NCI-H1105 (cell line): ENCODE measurements around the gene PCBP3.

Experiments
- DNase-seq: peaks from one replicate; lab custom pipeline; 2025; lab: John Stamatoyannopoulos, UW

PCBP3 gene

GRCh38 chr21:45910548-45911221 lies 267.2 kb downstream of the PCBP3 start:
- peak; percentile 47 for DNase-seq

DNA sequence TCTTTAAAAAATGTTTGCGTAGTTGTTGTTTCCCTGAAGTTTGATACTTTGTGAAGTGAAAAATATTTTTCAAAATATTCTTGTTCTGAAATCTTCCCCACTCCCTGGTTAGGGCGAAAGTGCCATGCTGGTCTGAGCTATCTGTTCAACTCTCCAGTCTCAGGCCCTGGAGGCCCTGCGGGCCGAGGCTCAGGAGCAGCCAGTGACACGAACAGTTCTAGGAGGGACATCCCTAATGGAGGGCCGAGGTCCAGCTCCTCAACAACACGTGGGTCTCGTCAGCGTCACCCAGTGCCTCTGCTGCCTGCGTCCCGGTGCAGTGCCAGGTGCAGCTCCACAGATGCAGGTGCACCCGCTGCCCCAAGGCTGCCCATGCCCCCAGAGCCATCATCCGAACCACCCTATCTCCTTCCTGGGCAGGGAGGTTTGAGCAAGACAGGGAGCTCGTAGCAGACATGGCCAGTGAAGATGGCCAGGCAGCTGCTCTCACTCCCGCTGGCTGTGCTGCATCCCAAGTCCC lies 268.3 kb downstream of the PCBP3 start:
- no peak for DNase-seq

DNA sequence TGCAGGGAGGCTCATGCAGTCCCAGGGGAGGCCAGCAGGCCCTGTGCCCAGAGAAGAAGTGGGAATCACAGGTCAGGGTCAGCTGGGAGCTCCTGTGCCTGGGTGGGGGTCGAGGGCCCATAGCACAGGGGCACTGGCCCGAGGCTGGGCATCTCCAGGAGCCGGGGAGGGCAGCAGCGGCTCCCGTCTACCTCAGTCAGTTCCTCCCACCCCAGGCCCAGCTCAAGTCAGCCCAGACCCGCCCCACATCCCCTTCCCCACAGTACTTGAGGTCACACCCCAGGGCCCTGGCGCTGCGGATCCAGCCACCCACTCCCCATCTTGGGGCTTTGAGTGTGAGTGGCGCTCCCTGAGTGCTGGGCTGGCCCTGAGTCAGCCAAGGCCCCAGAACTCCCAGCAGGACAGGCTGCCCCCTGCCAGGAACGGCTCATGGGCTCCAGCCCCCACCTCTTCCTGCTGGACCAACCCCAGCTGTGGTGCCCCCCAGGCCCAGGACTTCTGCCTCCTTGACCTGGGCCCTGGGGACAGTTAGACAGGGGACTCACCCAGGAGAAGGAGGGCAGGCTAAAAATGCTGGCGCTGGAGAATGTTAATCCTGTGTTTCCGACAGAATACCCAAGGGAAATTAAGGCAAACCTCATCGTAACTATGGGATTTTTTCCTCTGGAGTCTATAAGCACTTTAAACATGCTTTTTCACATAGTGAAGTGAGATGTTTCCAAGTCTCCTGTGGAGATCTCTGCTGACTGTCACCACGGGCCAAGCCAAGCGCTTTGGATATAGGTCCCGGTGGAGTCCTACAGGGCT lies 269.3 kb downstream of the PCBP3 start:
- DNase-seq = no peak

GRCh38 chr21:45913418-45913765 lies 269.9 kb downstream of the PCBP3 start:
- no peak for DNase-seq

DNA sequence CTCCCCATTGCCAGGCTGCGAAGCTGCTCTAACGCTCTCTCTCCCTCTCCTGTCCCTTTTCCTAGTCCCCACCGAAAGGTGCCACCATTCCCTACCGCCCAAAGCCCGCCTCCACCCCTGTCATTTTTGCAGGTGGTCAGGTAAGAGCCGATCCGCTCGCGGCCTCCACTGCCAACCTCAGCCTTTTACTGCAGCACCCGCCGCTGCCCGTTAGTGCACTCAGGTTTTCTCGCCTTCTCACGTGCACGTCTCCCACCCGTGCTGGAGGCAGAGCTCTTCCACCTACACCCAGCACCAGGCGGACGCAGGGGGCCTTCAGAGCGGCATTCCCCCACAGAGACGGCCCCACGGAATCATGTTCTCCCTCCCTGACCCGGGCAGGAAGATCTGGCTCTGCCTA lies 270.4 kb downstream of the PCBP3 start:
- DNase-seq = no peak

DNA sequence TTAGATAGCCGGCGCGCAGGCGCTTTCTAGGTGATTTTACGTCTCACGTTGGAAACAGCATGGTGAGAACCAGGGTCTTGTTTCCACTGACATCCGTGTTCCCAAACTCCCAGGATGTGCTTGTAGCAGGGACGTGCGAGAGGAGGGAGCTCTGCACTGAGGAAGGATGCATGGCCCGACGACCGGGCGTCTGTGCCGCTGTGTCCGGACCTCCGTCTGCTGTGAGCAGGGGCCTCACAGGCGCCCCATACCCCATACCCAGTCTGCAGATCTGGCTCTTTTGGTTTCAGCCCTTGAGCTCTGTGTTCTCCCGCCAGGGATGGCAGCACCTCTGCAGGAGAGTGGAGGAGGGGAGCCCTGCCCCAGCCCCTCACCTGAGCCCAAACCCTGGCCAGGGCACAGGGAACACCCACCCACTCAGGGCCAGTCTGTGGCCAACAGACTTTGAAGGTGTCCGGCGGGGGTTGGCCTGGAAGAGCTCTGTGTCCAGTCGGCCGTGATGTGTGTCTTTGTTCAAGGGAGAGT lies 270.9 kb downstream of the PCBP3 start:
- no peak for DNase-seq

GRCh38 chr21:45916011-45916840 lies 272.7 kb downstream of the PCBP3 start:
- DNase-seq = no peak

DNA sequence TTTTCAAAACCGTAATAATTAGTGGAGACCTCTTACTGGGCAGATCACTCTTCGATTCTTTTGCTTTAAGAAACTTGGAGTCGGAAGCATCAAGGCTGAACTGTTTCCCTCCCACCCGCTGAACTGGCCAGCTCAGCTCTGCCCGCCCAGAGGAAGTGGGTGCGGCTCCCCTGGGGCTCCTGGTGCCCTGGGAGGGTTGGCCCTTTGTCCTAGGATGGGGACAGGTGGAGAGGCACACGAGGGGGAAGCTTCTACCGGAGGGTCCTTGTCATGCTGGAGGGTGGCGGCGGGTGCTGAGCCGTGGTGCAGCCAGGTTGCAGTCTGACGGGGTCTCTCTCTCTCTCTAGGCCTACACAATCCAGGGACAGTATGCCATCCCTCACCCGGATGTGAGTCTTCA lies 273.7 kb downstream of the PCBP3 start:
- no peak for DNase-seq

GRCh38 chr21:45918011-45918410 lies 274.5 kb downstream of the PCBP3 start:
- DNase-seq = no peak

- DNase-seq = no peak
Observed at GRCh38 chr21:45918835-45919447, 275.4 kb downstream of the PCBP3 start.

DNA sequence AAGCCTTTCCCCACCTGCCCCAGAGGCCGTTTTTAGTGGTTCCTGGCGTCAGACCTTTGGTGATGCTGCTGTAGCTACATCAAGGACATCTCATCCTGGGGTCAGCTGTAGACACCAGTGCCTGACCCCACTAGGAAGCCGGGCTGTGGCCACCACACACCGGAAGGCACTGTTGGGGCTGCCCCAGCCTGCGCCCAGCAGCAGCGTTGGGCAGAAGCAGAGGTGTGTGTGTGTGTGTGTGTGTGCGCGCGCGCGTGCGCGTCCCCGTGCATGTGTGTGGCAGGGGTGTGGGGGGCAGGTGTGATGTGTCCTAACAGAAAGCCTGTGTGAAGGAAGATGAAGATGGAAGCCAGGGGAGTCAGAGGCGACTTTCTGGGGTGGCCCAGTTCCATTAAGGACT lies 276.1 kb downstream of the PCBP3 start:
- DNase-seq = no peak

DNA sequence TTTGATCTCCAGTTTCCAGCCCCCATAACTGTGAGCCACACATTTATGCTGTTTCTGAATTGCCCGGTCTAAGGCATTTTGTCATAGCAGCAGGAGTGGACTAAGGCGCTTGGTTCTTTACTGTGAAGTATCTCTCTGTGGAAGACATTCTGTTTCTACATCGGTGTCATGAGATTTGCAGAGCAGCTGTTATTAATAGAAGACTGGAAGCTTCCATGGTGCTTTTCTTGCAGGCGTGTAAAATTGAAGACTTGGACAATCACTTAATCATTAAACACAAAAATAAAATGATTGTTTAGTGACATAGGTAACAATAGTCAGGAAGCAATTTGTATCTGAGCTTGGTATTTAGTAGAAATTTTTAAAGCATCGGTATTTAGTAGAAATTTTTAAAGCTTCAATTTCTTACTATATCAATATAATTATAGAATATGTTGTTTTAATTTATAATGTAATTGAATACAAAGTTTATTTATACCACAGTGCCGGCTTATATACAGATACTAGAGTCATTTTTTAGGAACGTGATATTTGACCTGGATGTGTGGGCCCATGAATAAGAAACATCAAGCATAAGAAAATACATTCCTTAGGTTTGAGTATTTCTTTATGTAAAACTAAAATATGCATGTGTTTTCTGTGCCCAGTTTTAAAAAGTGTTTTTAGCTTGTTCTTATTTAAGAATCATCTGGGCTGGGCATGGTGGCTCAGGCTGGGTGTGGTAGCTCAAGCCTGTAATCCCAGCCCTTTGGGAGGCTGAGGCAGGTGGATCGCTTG lies 277.5 kb downstream of the PCBP3 start:
- no peak for DNase-seq

DNA sequence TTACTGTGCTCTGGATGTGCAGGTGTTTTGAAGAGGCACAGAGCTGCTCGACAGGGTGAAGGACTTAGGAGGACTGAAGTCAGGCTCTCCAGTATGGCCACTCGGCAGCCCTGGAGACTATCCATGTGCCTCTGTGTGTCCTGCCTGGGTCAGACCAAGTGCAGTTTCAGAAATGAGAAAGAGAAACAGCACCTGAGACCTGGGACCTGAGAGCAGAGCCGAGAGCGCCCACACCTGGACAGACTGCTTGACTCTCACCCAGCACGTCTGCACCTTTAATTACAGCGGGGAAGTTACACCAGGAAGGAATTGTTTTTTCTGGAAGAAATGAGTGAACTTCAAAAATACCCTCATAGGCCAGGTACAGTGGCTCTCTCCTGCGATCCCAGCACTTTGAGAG lies 278.4 kb downstream of the PCBP3 start:
- DNase-seq = no peak

DNA sequence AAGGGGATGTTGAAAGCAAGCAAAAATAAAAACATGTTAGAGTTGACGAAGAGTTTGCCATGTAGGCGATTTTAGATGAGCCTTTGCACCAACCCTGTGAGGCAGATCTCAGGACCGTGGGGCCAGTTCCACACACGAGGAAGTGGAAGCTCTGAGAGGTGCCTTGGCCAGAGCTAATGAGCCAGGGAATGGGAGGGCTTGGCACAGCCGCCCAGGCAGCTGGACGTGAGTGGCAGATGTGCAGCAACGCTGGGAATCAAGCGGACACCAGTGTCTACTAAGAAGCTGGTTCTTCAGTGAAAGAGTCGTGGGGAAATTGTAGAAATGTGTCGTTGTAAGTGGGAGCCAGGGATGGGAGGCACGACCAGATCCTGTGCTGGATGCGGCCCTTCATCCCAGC lies 279.1 kb downstream of the PCBP3 start:
- DNase-seq = no peak

- DNase-seq = no peak
Observed at GRCh38 chr21:45923146-45923545, 279.6 kb downstream of the PCBP3 start.

GRCh38 chr21:45926281-45926680 lies 282.8 kb downstream of the PCBP3 start:
- no peak for DNase-seq

GRCh38 chr21:45927032-45927431 lies 283.5 kb downstream of the PCBP3 start:
- DNase-seq = no peak

DNA sequence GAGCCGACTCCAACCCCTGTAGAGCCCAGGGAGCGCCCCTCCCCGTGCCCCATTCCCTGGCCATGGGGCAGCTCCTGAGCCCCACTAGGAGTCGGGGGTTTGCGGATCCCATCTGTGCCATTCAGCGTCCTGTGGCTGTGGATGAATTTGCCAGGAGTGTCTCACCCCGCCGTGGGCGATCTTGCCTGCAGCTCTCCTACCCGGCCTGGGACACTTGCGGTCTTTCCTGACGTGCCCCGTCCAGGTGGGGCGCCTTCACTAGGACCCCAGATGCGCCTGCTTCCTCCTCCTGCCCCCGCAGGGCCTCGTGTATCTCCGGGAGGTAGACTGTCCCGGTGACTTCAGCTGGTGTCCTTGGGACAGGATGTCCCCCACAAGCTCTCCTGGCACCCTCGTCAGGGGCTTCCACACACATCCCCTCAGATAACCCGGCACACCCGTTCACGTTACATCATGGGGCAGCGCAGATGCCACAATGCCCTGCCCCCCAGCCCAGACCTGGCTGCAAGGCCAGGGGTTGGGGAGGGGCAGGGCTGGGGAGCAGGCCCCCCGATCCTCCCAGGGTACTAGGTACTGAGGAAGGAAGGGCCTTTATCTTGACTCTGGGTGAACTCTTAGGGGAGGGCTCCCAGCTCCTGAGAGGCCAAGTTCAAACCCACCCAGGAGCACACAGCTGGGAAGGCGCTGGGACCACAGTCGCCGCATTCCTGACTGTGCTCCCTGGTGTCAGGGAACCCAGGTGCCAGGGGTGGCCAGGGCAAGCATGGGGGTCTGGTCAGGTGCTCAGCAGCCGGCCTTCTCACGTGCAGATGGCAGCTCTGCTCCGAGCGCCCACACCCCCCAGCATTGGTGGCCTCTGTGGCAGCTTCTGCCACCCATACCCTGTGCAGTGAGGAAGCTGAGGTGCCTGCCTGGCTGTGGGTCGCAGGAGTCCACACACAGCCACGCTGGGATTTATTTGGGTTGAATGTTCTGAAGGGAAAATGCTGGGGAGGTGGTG lies 284.6 kb downstream of the PCBP3 start:
- no peak for DNase-seq

GRCh38 chr21:45929449-45929848 lies 285.9 kb downstream of the PCBP3 start:
- DNase-seq = no peak

DNA sequence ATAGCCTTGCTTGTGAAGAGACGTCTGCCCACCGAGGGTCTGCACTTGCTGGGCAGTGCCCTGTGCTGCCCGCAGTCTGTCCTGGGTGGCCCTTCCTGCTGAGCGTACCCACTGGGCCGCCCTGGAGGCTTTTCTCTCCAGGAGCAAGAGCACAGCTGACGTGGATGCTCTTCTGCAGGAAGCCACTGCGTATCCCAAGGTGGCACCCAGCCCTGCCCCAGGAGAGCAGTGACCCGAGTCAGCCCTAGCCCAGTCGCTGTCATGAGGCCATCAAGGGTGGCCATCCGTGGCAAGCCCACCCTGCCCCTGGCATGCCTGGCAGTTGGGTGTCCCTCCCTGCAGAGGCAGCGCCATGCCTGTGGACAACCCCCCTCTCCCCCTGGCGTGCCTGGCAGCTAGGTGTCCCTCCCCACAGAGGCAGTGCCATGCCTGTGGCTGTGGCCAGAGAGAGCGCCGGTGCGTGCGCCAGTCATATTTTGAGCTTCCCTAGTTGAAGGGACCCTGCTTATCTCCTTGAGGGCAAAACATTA lies 286.8 kb downstream of the PCBP3 start:
- DNase-seq = no peak
